ENCODE data around the gene SNCAIP.

Gene SNCAIP

DNA sequence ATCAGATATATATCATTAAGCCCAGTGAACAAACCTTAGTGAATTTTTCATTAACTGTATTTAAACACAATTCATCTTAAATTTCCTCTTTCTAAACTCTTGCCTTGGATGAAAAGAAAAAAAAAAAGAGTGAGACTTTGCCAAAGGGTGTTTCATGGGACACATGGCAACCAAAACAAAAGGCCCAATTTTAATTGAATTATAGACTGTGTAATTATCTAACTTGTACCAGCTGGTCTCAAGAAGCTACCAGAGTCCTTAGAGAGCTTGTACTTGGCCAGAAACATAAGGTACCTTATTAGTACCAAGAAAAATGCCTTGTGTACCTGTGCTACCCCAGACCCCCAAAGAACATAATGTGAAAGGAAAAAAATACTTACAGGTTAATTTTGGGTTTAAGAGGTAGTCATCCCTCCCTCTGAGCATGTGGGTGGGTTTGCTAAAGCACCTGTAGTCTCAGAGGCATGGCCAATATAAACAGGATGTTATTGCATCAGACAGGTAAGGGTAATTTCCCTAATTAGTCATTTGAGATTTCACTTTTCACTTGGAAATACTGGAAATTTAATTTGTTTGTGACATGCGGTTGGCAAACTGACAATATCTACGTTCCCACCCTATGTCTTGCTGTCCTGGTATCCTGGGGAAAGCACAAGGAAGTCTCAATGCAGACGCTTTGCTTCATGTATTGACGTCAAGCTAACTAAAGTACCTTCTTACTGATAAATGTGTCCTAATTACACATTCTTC, 90.1 kb downstream of the SNCAIP start:
- DNase-seq, result no peak

DNA sequence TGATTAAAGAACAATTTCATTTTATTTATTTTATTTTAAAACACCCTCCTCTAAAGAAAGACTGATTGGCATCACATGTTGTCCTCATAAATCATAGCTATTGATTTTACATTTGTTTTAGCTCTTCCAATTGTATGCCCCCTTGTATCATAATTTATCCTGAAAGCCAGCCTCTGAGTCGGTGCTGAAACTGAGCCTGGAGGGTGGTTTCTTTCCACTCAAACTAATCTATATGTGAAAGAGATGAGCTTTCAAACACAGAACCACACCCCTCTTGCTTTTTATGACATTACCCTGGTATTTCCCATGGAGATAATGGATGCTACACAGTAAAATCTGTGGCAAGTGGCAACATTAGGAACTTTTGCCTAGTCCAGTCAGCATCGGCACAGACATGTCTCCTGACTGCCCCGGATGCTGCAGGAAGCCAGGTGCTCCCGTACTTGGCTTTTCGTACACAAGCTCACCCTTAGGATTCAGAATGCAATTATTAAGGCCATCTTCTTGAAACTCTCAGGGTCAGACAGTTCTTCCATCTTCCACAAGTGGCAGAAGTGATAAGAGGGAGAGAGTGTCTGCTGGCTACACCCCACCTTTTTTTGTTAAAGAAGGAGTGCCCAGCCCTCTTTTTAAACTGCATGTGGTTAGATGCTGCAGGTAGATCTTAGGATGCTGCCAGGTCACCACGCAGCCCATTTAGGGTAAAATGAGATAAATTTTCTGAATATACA, 91.1 kb downstream of the SNCAIP start:
- DNase-seq, result no peak

DNA sequence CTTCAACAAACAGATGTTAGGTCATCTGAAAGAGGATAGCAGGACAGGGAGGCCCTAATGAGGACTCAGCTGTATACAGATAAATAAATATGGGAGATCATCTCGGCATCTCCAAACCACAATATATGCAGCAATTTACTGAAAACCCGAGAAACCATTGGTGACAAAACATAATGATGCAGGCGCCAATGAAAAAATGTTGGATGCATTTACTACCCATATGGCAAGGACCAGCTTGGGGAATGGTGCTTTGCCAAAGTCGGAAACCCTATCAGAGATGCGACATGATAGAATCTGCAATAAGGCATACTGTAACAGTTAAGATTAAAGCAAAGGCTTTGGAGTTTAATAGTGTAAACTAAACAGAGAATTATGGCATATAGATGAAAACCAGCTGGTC, 92.0 kb downstream of the SNCAIP start:
- DNase-seq, result no peak

DNA sequence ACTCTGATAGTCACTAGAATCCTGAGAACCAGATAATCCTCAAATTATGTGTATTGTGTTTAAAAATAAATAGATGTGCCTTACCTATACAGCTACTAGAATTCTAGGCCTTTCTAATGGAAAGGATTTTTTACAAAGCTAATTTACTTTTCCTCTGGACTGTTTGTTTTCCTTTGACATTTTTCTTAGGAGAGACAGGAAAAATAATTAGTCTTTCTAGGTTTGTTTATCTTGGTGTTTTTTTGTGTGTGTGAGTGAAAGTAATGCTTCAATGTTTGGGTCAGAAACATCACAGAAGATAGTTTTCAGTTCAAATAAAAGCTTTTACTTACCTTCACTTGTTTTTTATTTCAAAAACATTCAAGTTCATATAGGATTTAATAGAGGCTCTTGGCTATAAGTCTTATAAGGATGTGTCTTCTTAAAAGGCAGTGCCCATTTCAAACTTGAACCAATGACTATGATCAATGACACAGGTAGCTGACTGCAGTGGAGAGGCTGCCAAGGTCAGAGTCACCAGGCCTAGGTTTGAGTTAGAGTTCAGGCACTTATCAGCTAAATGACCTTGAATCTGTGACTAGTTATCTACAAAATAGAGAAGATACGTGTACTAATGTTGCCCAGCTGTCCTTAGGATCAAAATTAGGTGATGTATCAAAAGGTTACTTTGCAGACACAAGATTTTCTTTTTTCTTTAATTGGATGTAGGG, 92.8 kb downstream of the SNCAIP start:
- DNase-seq, result no peak

DNA sequence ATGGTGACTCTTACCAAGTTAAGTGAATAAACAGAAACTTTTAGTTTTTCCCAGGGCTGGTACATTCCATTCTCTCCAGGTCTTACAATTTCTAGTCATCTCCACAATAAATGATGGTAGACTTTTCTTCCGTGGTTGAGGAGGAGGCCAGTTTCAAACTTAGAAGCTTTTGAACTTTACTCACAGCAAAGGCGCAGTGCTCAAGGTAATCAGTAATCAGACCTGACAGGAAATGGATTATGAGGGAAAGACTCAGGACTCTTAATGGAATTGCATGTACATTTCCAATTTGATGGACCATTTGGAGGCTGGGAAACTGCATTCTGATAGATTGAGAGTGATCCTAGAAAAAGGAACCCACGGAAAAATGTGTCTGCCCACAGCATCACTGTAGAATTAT, 93.7 kb downstream of the SNCAIP start:
- no peak for DNase-seq

DNA sequence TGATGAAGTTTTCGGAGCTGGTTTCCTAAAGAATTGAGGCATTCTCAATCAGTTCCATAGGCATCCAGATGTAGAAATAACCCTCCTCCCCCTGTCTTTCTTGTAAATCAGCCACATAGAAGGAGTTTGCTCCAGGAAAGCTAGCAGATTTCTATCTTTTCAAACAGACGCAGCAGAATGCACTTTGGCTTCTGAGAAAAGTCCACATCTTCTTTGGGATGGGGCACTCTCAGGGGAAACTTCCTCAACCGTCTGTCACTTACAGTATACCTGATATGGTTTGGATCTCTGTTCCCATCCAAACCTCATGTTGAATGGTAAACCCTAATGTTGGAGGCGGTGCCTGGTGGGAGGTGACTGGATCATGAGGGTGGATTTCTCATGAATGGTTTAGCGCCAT, 94.1 kb downstream of the SNCAIP start:
- DNase-seq, result no peak

DNA sequence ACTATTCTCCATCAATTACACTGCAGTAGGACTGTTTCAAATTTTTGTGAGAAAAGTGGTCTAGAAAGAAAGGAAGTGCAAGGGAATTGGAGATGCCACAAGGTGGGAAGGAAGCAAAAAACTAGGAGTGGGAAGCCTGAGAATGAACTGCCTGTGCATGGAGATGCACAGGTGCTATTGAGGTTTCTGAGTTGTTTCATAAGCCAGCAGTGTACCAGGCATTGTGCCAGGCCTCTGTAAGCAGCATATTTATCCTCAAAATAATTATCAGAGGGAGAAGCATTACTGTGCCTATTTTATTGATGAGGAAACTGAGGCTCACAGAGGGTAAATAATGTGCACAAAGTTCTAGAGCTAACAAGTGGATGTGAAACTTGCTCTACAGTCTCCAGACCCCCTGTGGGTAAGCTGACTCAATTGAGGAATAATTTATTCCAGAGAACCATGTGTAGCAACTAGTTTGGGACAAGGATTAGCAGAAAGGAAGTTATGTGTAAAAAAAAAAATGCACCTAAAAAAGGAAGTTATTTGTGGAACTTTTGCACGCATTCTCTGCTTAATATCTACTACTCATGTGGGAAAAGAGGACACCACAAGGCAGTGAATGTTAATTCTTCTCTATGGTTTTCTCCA, 96.7 kb downstream of the SNCAIP start:
- no peak for DNase-seq

DNA sequence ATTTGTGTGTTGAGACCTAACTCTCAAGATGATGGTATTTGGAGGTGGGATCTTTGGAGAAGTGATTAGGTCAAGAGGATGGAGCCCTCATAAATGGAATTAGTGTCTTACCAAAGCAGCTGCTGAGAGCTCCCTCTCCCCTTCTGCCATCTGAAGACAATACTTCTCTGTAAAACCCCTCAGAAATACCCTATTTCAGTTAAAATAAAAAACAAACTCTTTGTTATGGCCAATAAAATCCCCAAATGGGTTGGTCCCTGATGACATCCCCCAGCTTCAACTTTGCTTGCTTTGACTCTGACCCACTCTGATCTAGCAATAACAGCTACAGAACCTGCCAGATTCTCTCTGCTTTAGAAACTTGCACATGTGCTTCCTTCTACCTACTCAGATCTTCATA, 100.9 kb downstream of the SNCAIP start:
- no peak for DNase-seq

DNA sequence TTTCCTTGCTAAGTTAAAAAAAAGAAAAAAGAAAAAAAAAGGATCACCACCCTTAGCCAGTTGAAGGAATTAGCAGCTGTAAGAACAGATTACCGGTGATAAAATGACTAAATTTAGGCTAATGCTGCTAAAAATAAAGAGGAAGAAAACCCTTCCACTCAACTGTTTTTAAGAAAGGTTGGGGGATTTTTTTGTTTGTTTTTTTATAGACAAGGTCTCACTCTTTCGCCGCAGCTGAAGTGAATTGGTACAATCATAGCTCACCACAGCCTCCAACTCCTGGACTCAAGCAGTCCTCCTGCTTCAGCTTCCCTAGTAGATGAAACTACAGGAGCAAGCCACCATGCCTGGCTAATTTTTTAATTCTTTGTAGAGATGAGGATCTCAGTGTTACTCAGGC, 101.7 kb downstream of the SNCAIP start:
- no peak for DNase-seq

DNA sequence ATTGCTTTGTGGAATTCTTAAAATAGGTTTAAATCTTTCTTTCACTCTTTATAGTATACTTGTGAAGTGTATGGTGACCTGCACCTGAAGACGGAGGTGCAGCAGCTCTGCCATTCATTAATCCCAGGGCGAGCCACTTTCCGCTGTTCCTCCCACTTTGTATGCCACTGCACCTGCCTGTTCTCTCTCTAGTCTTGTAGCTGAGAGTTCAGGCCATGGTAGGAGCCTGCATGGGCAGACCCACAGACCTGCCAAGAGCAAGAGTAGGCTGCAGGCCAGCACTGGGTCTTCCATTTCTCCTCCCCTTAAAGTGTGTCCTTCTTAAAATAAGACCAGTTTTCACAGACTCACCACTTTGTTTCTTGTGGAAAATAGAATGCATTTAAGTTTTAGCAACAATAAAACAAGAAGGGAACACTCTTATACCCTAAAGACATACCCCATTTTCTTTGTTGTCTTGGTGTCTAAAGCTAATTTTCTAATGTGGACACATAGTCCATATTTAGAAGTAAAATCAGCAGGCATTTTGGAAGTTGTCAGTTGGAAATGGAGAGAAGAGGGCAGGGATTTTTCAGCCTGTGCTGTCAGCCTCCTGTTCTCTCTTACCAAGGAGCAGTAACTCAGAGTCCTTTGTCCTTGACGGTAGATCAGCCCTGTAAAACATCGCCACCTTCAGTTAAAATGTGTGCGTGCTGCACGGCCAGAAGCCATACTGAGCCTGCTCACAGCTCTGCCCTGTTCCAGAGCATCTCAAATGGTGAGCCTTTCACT, 103.2 kb downstream of the SNCAIP start:
- DNase-seq, result peak; percentile 33

DNA sequence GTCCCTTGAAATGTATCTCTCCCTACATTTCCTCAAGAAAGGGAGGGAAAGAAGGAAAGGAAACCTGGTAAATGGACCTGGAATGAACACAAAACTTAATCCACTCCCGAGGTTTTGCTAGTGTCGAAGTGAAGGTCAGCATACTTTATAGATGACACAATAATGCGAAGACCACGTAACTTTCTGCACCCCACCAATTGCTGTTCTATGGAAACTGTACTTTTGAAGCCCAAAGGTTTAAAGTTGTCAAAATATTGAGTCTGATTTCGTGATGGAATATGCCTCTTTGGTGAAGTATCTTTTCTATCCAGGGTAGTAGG, 103.7 kb downstream of the SNCAIP start:
- no peak for DNase-seq

DNA sequence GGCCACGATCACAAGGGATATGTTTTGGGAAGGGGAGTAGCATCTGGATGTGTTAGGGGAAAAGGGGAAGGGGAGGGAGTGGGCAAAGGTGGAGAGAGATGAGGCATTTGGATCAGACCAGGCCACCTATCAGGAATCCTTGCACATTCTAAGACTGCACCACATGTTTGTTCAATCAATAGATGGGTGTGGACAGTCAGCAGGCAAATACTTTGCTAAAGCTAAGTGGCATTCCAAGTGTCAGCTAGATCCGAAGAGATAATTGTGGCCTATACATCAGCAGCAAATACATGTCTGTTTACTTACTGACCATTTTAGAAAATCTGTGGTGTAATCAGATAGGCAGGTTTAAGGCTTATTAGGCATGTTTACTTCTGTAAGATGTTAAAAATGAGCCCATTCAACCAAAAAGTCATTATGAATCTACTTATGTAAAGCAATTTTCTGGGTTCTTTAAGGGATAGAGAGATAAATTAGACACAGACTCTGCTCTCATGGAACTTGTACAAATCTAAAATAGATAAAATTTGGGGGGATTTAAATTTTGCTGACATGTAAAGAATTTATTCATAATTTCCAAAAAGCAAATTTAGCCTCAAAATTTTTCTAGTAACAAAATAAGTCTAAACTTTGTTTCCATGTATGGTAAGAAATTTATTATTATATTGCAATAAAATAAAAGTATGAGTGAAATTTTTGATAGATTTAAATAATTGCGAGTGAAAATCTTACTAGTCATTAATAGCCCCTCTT, 107.3 kb downstream of the SNCAIP start:
- no peak for DNase-seq

DNA sequence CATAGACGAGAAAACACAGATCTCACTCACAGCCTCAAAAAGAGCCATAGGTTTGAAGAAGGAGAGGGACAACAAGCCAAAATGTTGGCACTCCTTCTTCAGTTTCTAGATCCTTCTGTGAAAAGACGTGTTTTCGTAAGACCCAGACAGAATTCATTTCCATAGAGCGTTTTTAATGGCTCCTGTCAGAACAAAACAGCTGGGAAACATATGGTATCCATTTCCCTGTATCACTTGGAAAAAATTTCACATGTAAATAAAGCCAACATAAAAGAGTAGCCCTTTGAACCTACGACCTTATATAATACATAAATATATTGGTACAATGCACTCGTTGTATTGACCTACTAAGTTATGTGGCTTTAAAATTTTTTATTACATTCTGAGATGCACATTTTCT, 108.1 kb downstream of the SNCAIP start:
- DNase-seq, result no peak

DNA sequence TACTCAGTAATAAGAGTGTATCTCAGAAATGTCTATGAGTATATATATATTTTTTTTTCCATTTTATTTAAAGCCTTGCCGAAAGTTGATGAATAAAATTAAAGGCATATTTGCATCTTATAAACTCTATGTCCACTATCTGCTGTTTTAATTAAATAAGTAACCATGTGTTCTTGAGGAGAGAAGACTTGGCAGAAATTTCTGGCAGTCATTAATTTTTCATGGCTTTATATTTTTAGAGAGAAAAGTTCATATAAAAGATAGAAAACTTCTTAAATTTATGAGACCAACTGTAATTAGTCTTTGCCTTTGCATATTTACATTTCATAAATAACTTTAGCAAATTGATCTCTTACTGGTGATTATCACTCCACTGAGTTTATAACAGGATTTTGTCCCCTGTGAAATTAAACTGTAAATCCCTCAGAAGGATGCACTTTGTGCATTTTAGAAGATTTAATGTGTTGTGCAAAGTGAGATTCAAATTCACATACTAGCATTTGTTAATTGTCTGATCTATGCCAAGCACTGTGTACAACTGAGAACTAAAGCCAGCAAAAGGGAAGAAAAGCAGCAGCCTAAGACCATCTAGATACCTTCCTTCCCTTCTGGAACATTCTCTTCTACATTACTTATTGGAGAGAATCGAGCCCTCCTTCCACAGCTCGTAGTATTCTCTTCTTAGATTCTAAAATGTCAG, 108.7 kb downstream of the SNCAIP start:
- no peak for DNase-seq

DNA sequence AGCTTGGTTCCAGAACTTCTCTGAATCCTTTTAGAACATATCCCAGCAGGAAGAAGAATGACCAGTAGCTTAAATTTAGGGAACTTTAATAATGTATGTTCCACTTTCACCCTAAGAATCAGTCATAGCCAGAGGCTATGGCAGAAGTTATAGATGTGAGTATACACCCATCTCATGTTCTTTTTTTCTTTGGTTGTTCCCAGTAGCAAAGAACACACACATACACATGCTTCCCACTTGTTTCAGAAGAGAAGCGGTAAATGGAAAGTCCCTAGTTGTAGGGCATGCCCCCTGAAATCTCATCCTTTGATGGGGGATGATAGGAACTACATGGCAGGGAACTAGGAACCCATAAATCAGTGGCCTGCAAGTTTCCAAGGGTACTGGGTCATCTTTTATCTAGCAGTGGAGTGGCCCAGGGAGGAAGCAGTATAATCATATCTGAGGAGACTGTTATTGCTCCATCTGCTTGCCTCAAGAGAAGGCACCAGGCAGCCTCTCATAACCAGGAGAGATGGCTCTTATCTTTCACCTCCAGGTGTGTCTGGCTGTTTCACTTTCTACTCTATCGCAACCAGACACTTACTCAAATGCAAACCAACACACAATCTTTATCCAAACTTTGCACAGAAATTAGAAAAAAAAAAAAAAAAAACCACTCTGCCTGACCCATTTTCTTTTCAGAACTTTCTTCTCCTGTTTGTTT, 109.5 kb downstream of the SNCAIP start:
- DNase-seq, result no peak

DNA sequence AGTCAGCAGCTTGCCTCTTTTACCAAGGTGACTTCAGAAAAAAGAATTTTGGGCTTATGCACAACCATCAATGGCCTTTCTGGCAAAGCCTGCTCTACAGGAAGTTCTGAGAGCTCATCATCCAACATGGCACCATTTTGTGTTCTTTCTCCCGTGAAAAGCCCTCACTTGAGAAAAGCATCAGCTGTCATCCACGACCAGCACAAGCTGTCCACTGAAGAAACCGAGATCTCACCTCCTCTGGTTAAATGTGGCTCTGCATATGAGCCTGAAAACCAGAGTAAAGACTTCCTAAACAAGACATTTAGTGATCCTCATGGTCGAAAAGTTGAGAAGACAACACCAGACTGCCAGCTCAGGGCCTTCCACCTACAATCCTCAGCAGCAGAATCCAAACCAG, 111.2 kb downstream of the SNCAIP start:
- DNase-seq, result no peak

DNA sequence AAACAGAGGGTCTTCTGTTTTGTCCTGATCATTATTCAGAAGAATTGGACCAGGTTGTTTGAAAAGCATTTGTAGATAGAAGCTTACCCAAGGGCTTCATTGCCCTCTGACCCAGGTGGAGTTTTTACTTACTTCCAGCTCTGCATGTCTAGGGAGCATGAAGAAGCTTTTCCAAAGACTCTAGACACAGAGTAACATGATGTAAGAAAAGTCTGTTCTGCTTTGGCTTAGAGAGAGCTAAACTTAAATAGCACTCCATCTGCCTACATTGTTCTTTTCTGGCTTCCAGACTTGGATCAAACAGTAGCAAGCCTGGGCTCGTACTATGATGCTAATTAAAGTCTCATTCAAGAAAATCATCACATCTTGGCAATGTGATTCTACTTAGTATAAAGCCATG, 112.1 kb downstream of the SNCAIP start:
- no peak for DNase-seq

DNA sequence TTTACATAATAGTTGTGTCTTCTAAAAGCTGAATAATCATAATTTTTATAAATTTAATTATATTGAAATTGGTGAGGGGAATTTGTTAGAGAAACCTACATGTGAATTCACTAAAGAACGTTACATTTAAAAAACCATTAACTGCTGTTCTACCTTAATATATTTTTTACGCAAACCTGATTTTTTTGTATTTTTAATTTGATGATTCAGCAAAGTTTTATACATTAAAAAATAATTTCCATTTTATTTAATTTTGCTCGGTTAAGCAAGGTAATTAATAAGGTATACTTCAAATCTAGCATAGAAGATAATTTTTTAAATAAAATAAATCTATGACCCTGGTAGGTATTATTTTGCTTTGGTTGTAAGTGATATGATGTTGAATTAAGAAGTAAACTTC, 114.3 kb downstream of the SNCAIP start:
- DNase-seq, result no peak

DNA sequence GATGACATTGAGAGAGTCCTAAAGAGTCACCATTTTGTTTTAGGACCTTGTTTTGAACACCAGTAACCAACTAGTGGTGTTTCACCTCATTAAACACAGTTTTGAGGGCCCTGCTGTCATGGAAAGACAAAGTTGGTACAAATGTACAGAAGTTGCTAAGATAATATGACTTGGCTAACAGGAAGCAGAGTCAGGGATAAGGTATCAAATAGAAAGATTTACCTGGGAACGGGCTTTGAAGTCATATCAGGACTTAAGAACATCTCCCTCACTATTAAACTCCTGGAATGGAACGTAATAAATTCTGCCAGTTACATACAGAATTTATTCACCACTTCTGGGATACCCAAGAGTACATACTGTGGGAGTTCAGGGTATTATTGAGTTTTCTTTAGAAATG, 115.6 kb downstream of the SNCAIP start:
- DNase-seq, result no peak

DNA sequence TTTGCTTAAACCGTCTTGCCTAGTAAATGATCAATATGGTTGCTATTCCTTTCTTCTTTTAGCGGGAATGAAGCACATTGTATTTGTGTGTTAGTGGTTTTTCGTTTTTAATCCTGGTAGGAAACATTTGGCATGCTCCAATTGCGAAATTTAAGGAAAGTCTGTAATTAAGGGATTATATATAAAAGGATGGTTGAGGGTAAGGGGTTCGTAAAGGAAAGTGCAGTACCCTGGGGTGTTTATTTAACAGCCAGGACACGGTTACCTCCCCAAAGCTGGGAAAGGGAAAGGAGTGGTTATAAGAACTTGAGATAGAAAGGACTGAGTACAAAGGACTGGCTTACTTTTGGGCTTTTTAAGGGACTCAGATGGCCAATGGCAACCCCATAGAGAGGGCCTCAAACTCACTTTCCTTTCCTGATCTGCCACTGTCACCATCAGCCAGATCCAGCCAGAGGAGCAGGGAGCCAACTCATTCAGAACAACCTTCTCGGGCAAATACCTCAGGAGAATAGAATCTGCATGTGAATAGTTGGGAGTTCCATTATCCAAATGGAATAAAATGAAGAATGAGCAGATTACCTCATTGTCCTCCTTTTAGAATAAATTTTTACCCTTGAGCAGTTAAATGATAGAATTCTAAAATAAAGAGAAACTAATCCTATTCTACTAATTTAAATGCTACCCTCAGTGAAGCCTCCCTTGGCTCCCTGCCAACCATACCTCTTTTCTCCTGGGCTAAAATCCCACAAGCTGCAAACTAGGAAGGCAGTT, 117.7 kb downstream of the SNCAIP start:
- no peak for DNase-seq
